Left ventricle myocardium inferior (tissue), 1 donor: ENCODE results near the gene VPS16. TPM values are rescaled to one million over a fixed set of nuclear protein-coding genes. Genes with fewer than 3 reads are reported as not detected.

Source experiments
- DNase-seq: peaks from one replicate; pipeline ENCODE4 v3.0.0-alpha.2; 2020
- H3K27ac ChIP-seq: fragments of 200-600 bp; replicated peaks from 2 replicates; pipeline ENCODE4 v1.8.0; 2021
- H3K27me3 ChIP-seq: fragments of 200-600 bp; 2 replicates; pipeline ENCODE4 v1.8.0; 2021; ENCODE audit warnings: low read depth
- H3K36me3 ChIP-seq: fragments of 200-600 bp; 2 replicates; pipeline ENCODE4 v1.8.0; 2021
- H3K4me1 ChIP-seq: fragments of 200-600 bp; 2 replicates; pipeline ENCODE4 v1.8.0; 2021
- H3K4me3 ChIP-seq: fragments of 200-600 bp; 2 replicates; pipeline ENCODE4 v1.8.0; 2021; ENCODE audit warnings: mild to moderate bottlenecking, moderate library complexity
- H3K9me3 ChIP-seq: fragments of 200-600 bp; replicated peaks from 2 replicates; pipeline ENCODE4 v1.8.0; 2021
- CTCF ChIP-seq: fragments of 200-600 bp; IDR thresholded peaks from 2 replicates; pipeline ENCODE4 v1.8.0; 2021; ENCODE audit warnings: antibody characterized with exemption, mild to moderate bottlenecking, borderline replicate concordance
- intact Hi-C: fragments of 100-400 bp; cut with micrococcal nuclease; formaldehyde crosslinking; loops from one replicate; pipeline ENCODE4 v1.11.0; 2022
- long read RNA-seq: library from polyadenylated mRNA; unstranded; transcript quantifications from one replicate; pipeline ENCODE4 v2.0.0, GENCODE V29; 2021
- total RNA-seq: library from RNA; stranded (reverse); fragmentation: NEBNext Ultra II Directional; extraction: Animal tissue kit (Norgen Biotek cat#: 25700); gene quantifications from one replicate; pipeline ENCODE4 v1.2.1, GENCODE V29; 2021
- donor health status: DM: no; HTN: yes; CAD: no; lungs with severe emphysema.

The VPS16 gene
- 15.7 TPM for total RNA-seq
- long read RNA-seq, transcript VPS16-202 (24 exons, 2,750 nt) = major isoform, 35 of 49 reads
- long read RNA-seq, partial matches to known transcripts = 2 of 49 reads
- long read RNA-seq, other reads (novel, unspliced or antisense) = 12 of 49 reads

GRCh38 chr20:2840138-2840966, at the start of gene VPS16, which contains the start of gene PCED1A:
TSS of gene VPS16 (plus strand) at chr20:2840745. CDS start at chr20:2840775, 30 bp downstream.
TSS of gene PCED1A (minus strand) at chr20:2840655. CDS start at chr20:2839912, 743 bp downstream.
- H3K4me3 ChIP-seq = peak within 1 kb of the TSS; percentile 95
- H3K27me3 ChIP-seq = no peaks in the 10 kb centered on the region
- H3K9me3 ChIP-seq = no peaks in the 10 kb centered on the region
- H3K4me1 ChIP-seq = peaks cover 29% of the 10 kb centered on the region
- TF ChIP-seq CTCF = no peak
- H3K36me3 ChIP-seq = peaks cover 2% of the 10 kb centered on the region
- intact Hi-C loops = no loop called here
- DNase-seq = peak; percentile 89
- peak within 1 kb of the TSS; percentile 95 for H3K27ac ChIP-seq

- no peaks in the 10 kb centered on the region for H3K36me3 ChIP-seq
- no peak for TF ChIP-seq CTCF
- DNase-seq = no peak
- H3K27ac ChIP-seq = no peak overlapping the region
- peaks cover 98% of the 10 kb centered on the region for H3K27me3 ChIP-seq
- H3K9me3 ChIP-seq = no peaks in the 10 kb centered on the region
- no peaks in the 10 kb centered on the region for H3K4me1 ChIP-seq
- no peak overlapping the region for H3K4me3 ChIP-seq
- intact Hi-C loops = no loop called here
Measured at GRCh38 chr20:2793471-2793870, 47.1 kb upstream of the VPS16 start.

GRCh38 chr20:2794202-2794748, 46.3 kb upstream of the VPS16 start:
- DNase-seq = no peak
- Histone ChIP-seq H3K9me3 (no peaks in the 10 kb centered on the region), H3K4me3 (no peak overlapping the region), H3K4me1 (peaks cover under 1% of the 10 kb centered on the region), H3K36me3 (no peaks in the 10 kb centered on the region), H3K27ac (no peak overlapping the region), H3K27me3 (peaks cover 99% of the 10 kb centered on the region)
- no peak for TF ChIP-seq CTCF
- intact Hi-C loops = no loop called here

GRCh38 chr20:2794866-2795447, 45.6 kb upstream of the VPS16 start:
- H3K36me3 ChIP-seq = no peaks in the 10 kb centered on the region

More at GRCh38 chr20:2794866-2795447, 45.6 kb upstream of the VPS16 start:
- peaks cover 7% of the 10 kb centered on the region for H3K4me1 ChIP-seq
- no peak overlapping the region for H3K4me3 ChIP-seq
- no peak for DNase-seq
- H3K27ac ChIP-seq = no peak overlapping the region
- intact Hi-C loops = no loop called here
- H3K9me3 ChIP-seq = no peaks in the 10 kb centered on the region
- no peak for TF ChIP-seq CTCF
- peaks cover 99% of the 10 kb centered on the region for H3K27me3 ChIP-seq
